Hepatocyte (in vitro differentiated cells): ENCODE data around the gene EMX1. TPM values are rescaled to one million over a fixed set of nuclear protein-coding genes. Genes with fewer than 3 reads are reported as not detected.

ENCODE experiments used
- DNase-seq: peaks from one replicate; pipeline ENCODE4 v3.0.0-alpha.2; 2016; ENCODE audit warnings: low spot score
- H2AFZ ChIP-seq: fragments of 200-600 bp; sonication (generic); 2 replicates; pipeline ENCODE4 v1.6.0; 2016; ENCODE audit warnings: antibody characterized with exemption, mild to moderate bottlenecking
- H3K27ac ChIP-seq: fragments of 200-600 bp; sonication (generic); 2 replicates; pipeline ENCODE4 v1.5.1; 2016; ENCODE audit warnings: mild to moderate bottlenecking
- H3K27me3 ChIP-seq: fragments of 200-600 bp; sonication (generic); 2 replicates; pipeline ENCODE4 v1.6.1; 2016
- H3K36me3 ChIP-seq: fragments of 200-600 bp; sonication (generic); replicated peaks from 2 replicates; pipeline ENCODE4 v1.5.1; 2016; ENCODE audit warnings: low read depth; ENCODE audit not compliant: insufficient read depth
- H3K4me1 ChIP-seq: fragments of 200-600 bp; sonication (generic); 2 replicates; pipeline ENCODE4 v1.5.1; 2016; ENCODE audit warnings: mild to moderate bottlenecking, moderate library complexity; ENCODE audit not compliant: insufficient read depth
- H3K4me2 ChIP-seq: fragments of 200-600 bp; sonication (generic); 2 replicates; pipeline ENCODE4 v1.6.0; 2016
- H3K4me3 ChIP-seq: fragments of 200-600 bp; sonication (generic); 2 replicates; pipeline ENCODE4 v1.5.1; 2016; ENCODE audit warnings: mild to moderate bottlenecking
- H3K79me2 ChIP-seq: fragments of 200-600 bp; sonication (generic); 2 replicates; pipeline ENCODE4 v1.6.0; 2017; ENCODE audit warnings: mild to moderate bottlenecking
- H3K9me2 ChIP-seq: fragments of 200-600 bp; sonication (generic); replicated peaks from 2 replicates; pipeline ENCODE4 v1.6.0; 2017; ENCODE audit warnings: mild to moderate bottlenecking; ENCODE audit not compliant: insufficient read depth
- H3K9me3 ChIP-seq: fragments of 200-600 bp; sonication (generic); 2 replicates; pipeline ENCODE4 v1.5.1; 2016; ENCODE audit warnings: low read depth, mild to moderate bottlenecking
- H4K20me1 ChIP-seq: fragments of 200-600 bp; sonication (generic); 2 replicates; pipeline ENCODE4 v1.6.0; 2016; ENCODE audit warnings: mild to moderate bottlenecking; ENCODE audit not compliant: insufficient read depth, poor library complexity, severe bottlenecking
- EZH2 ChIP-seq: fragments of 200-600 bp; sonication (generic); IDR thresholded peaks from 2 replicates; pipeline ENCODE4 v1.6.1; 2016; ENCODE audit warnings: antibody characterized with exemption, mild to moderate bottlenecking, borderline replicate concordance
- EZH2phosphoT487 ChIP-seq: fragments of 200-600 bp; sonication (generic); IDR thresholded peaks from one replicate; pipeline ENCODE4 v1.6.1; 2018; ENCODE audit warnings: antibody characterized with exemption, mild to moderate bottlenecking, low read depth, moderate library complexity; ENCODE audit not compliant: unreplicated experiment, severe bottlenecking
- WGBS: methylation state at CpG from one replicate; pipeline ENCODE4 v1.1.6; 2016; ENCODE audit warnings: low lambda C conversion rate; ENCODE audit errors: missing lambda C conversion rate; 5-methylcytosine and 5-hydroxymethylcytosine counted together
- polyA plus RNA-seq: library from polyadenylated mRNA; unstranded; fragments of >200 nt; fragmentation: Nextera tagmentation; extraction: Ambion mirVana; gene quantifications from 2 replicates; pipeline ENCODE4 v1.2.1, GENCODE V29; 2016
- total RNA-seq: library from RNA; depleted of rRNA; stranded (reverse); fragments of >200 nt; gene quantifications from 2 replicates; pipeline ENCODE4 v1.2.3, GENCODE V29; 2014
- TF ChIP-seq, protein P1 (sequence below): fragments of 200-600 bp; sonication (generic); IDR thresholded peaks from 2 replicates; pipeline ENCODE4 v1.5.1; 2016; ENCODE audit warnings: antibody characterized with exemption, mild to moderate bottlenecking; ENCODE audit not compliant: poor library complexity

The EMX1 gene
- total and polyA plus RNA-seq, 2 experiments from 2014 or later: 0.34 to 1.2 TPM

DNA sequence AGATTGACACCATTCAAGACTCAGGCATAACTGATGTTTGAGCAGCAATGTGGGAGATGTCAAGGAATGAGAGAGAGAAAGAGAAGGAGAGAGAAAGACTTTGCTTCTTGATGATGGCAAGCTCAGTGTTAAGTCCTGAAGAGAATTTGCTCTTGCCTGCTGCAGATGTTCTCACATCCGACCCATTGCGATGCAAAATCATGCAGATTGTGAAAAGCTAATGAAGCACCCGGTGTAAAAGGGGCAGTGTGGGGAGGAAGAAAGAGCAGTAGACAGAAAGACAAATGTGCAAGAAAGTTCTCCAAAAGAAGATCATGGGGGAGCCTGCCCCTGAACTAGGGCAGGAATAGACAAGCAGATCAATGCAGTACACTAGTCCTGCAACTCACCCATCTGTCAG, 57.7 kb downstream of the EMX1 start:
- Histone ChIP-seq H3K27ac (no peak overlapping the region), H3K9me3 (no peaks in the 10 kb centered on the region), H3K4me2 (no peak overlapping the region), H2AFZ (no peak overlapping the region), H3K36me3 (no peaks in the 10 kb centered on the region), H4K20me1 (no peaks in the 10 kb centered on the region), H3K79me2 (no peaks in the 10 kb centered on the region), H3K4me3 (no peak overlapping the region), H3K9me2 (no peaks in the 10 kb centered on the region), H3K4me1 (no peaks in the 10 kb centered on the region), H3K27me3 (no peaks in the 10 kb centered on the region)
- 57% methylated on average over 3 of the region's 3 CpGs for WGBS
- no peak for TF ChIP-seq EZH2
- no peak for TF ChIP-seq EZH2phosphoT487
- TF ChIP-seq, protein P1, sequence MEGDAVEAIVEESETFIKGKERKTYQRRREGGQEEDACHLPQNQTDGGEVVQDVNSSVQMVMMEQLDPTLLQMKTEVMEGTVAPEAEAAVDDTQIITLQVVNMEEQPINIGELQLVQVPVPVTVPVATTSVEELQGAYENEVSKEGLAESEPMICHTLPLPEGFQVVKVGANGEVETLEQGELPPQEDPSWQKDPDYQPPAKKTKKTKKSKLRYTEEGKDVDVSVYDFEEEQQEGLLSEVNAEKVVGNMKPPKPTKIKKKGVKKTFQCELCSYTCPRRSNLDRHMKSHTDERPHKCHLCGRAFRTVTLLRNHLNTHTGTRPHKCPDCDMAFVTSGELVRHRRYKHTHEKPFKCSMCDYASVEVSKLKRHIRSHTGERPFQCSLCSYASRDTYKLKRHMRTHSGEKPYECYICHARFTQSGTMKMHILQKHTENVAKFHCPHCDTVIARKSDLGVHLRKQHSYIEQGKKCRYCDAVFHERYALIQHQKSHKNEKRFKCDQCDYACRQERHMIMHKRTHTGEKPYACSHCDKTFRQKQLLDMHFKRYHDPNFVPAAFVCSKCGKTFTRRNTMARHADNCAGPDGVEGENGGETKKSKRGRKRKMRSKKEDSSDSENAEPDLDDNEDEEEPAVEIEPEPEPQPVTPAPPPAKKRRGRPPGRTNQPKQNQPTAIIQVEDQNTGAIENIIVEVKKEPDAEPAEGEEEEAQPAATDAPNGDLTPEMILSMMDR: no peak
- no peak for DNase-seq

DNA sequence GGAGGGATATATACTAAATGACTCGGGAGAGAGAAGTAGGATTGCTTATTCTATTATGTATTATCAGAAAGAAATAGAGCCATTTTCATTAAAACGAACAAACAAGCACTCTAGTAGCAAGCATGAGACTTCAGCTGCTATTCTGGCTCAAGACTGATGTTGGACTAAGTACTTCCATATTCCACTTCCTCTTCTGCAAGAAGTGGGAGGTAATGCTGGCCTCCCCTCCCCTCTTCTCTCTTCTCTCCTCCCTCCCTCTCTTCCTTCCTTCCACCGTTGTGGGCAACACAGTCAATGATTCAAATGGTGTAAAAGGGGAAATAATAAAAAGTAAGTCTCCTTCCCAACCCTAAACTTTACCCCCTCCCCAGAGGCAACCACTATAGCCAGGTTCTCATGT, 62.6 kb downstream of the EMX1 start:
- H4K20me1 ChIP-seq: no peaks in the 10 kb centered on the region
- no peak overlapping the region for H2AFZ ChIP-seq
- H3K27ac ChIP-seq: no peak overlapping the region
- H3K4me1 ChIP-seq: no peaks in the 10 kb centered on the region
- no peaks in the 10 kb centered on the region for H3K79me2 ChIP-seq
- no peaks in the 10 kb centered on the region for H3K27me3 ChIP-seq
- whole genome bisulfite sequencing: 59% methylated on average over 3 of the region's 3 CpGs
- no peaks in the 10 kb centered on the region for H3K9me3 ChIP-seq
- no peak overlapping the region for H3K4me2 ChIP-seq
- no peaks in the 10 kb centered on the region for H3K36me3 ChIP-seq
- no peak for DNase-seq
- H3K4me3 ChIP-seq: no peak overlapping the region
- no peak for TF ChIP-seq EZH2phosphoT487
- no peak for TF ChIP-seq EZH2
- TF ChIP-seq, protein P1: no peak
- H3K9me2 ChIP-seq: no peaks in the 10 kb centered on the region

DNA sequence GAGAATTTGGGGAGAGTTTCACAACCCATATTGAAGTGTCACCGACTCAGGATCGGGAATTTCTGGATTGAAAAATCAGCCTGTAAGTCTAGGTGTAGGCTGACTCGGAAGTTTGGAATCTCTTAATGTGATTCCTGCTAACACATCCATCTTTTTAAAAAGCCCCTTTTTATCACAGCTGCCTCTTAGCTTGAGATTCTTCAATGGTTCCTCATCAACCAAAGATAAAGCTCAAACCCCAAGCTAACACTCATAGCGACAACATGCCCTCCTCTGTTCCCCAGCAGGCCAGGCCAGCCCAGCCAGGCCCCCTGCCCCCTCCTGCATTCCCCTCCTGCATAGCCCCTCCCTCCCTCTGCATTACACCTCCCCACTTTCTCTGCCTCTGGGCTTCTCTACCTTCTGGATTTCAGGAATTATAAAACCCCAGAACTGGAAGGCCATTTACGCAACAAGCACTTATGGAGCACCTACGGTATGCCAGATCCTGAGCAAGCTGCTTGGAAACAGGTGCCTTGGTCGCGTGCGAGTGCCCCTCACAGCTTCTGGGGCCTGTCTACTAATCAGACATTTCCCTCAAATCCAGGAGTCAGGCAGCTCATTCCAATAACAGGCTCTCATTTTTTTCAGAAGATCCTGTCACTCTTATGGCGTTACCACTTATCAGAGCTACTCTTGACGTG, 63.4 kb downstream of the EMX1 start:
- peaks cover under 1% of the 10 kb centered on the region for H3K4me1 ChIP-seq
- TF ChIP-seq EZH2 (no peak), EZH2phosphoT487 (no peak)
- TF ChIP-seq, protein P1: no peak
- H3K27ac ChIP-seq: no peak overlapping the region
- DNase-seq: no peak
- H4K20me1 ChIP-seq: no peaks in the 10 kb centered on the region
- WGBS: 80% methylated on average over 11 of the region's 11 CpGs
- H3K9me3 ChIP-seq: no peaks in the 10 kb centered on the region
- no peak overlapping the region for H2AFZ ChIP-seq
- H3K27me3 ChIP-seq: no peaks in the 10 kb centered on the region
- H3K36me3 ChIP-seq: no peaks in the 10 kb centered on the region
- no peaks in the 10 kb centered on the region for H3K79me2 ChIP-seq
- no peak overlapping the region for H3K4me2 ChIP-seq
- H3K4me3 ChIP-seq: no peak overlapping the region
- H3K9me2 ChIP-seq: no peaks in the 10 kb centered on the region
